Retinal pigment epithelial cell (primary cell): ENCODE data around the gene NTRK3.

Experiments
- DNase-seq: peaks from one replicate; pipeline ENCODE4 v3.0.0-alpha.2; 2010; ENCODE audit warnings: low read depth
- H3K4me3 ChIP-seq: 2 replicates; pipeline ENCODE4 v1.5.1; 2011; ENCODE audit warnings: mild to moderate bottlenecking, low read length, control low read depth, moderate library complexity
- TF ChIP-seq, protein P1 (sequence below): conservative IDR thresholded peaks from 2 replicates; pipeline ENCODE4 v1.5.1; 2011; ENCODE audit warnings: low read depth, low read length, control low read depth, inconsistent platforms

The NTRK3 gene

DNA sequence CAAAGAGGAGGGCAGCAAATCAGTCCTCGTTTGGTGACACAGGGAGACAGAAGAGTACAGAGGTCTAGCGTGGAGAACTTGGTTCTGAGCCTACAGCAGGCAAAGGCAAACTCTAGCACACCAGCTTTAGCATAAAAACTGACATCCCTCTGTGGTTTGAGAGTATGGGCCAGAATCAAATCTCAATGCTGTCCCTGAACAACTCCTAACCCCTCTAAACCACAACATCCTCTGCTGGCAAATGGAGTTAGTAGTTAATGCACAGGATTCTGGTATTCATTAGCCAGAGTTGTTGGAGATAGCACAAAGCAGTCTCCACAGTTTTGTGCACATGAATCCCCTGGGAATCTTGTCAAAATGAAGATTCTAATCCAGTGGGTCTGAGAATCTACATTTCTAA, 315.8 kb downstream of the NTRK3 start:
- H3K4me3 ChIP-seq = no peak overlapping the region
- TF ChIP-seq, protein P1, sequence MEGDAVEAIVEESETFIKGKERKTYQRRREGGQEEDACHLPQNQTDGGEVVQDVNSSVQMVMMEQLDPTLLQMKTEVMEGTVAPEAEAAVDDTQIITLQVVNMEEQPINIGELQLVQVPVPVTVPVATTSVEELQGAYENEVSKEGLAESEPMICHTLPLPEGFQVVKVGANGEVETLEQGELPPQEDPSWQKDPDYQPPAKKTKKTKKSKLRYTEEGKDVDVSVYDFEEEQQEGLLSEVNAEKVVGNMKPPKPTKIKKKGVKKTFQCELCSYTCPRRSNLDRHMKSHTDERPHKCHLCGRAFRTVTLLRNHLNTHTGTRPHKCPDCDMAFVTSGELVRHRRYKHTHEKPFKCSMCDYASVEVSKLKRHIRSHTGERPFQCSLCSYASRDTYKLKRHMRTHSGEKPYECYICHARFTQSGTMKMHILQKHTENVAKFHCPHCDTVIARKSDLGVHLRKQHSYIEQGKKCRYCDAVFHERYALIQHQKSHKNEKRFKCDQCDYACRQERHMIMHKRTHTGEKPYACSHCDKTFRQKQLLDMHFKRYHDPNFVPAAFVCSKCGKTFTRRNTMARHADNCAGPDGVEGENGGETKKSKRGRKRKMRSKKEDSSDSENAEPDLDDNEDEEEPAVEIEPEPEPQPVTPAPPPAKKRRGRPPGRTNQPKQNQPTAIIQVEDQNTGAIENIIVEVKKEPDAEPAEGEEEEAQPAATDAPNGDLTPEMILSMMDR = no peak
- DNase-seq = no peak

DNA sequence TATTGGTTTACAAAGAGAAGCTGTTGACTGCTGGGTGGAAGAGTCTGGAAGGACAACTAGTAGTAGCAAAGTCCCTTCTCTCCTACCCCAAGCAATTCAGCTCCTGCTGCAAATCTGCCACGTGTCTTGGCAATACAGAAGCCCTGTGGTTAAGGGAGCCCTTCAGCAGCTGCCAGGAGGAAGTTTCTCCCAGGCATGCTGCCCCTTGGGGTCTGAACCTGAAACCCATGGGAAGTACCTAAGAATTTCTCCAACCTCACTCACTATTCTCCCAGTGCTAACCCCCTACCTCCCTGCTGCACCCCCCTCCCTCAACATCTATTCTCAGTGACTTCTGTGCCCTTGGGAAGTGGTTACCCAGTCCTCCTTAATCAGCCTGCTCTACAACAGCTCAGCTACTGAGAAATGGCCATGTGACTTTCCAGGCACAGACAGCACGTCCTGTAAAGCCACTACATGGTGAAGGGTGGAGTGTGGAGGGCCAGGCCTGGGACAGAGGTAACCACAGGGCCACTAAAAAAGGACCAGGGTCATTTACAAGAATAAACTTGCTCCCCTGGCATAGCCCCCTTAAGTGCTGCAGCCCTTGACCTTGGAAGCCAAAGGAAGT, 316.6 kb downstream of the NTRK3 start:
- no peak for DNase-seq
- H3K4me3 ChIP-seq = no peak overlapping the region
- TF ChIP-seq, protein P1 = no peak

DNA sequence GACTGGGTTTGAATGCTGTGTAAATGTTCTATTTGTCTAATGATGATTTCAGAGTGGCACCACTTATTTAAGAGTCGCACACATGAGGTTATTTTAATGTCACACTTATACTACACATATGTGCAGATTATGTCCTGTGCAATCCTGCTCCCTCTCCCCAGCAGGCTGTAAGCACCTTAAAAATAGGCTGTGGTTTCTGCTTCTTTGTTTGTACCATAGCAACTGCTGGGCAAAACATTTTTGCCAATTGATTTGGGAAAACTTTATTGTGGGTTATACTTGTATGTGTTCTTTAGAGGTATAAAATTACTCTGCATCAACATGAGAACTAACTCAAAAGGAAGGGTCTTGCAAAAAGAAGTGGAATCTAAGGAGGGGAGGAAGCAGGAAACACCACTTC, 318.5 kb downstream of the NTRK3 start:
- TF ChIP-seq, protein P1 = no peak
- DNase-seq = no peak
- no peak overlapping the region for H3K4me3 ChIP-seq

DNA sequence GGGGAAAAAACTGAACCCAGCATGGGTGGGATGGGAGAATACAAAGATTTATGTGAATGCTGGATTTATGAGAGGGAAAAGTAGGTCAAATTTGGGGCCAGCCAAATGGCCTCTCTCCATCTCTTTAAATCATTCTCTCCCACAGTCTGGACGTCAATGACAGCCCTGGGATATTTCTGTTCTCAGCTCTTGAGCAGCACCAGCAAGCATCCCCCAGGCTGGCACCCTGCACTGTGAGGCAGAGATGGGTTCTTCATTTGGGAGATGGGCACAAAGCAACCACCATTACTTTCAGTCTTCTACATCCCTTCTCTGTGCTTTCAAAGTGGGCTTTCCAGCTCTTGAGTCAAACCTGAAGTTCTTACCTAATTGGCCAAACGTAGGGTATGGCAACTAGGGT, 321.0 kb downstream of the NTRK3 start:
- TF ChIP-seq, protein P1 = no peak
- no peak for DNase-seq
- no peak overlapping the region for H3K4me3 ChIP-seq

DNA sequence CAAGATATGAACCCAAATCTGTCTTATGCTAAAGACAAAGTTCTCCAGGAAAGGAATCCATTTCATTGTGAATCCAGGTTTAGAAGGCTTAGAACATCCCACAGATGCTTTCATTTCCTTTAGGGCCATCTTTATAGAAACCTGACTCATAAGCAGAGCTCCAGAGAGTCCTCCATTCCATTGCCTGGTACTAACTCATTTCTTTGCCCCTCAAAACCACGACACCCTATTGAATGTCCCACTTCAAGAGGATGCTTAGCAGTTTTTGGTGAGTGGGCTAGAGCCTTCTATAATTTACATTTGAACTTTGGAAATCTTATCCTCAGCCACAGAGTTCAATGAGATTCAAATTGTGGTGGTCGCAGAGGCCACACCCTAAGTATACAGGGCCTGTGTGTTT, 325.0 kb downstream of the NTRK3 start:
- no peak for DNase-seq
- H3K4me3 ChIP-seq = no peak overlapping the region
- TF ChIP-seq, protein P1 = no peak

DNA sequence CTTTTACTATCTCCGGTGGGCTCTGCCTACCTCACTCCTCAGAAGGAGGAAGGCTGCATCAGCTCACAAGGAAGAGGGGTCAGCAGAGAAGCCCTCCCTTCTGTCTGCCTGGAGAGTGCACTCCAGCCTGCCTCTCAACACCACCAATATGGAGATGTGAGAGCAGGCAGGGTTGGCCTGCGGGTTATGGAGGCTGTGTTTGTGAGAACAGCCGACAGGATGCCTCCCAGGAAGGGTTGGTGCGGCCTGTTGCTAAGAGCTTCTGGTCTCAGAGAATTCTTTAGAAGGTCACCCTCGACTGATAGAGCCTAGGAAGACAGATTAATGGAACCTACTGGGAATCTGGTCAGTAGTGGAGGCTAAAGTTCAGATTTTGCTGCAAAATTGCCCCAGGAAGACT, 326.1 kb downstream of the NTRK3 start:
- DNase-seq = no peak
- no peak overlapping the region for H3K4me3 ChIP-seq
- TF ChIP-seq, protein P1 = no peak

DNA sequence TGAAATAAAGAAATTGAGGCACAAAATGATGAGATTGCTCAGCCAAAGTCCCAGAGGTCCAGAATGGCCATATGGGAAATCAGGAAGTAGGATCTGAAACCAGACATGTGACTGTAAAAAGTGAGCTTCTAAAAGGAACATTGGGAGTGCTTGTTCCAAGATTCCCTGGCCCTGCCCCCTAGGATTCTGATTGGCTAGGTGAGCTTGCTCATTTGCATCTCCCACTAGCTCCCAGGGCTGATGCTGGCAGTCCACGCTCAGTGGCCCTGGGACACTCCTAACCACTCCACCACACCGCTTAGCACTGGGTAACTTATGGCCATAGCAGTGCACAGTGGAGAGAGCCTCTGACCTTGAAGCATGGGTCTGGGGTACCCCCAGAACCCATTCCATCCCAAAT, 326.7 kb downstream of the NTRK3 start:
- no peak for DNase-seq
- H3K4me3 ChIP-seq = no peak overlapping the region
- TF ChIP-seq, protein P1 = no peak
